NCI-H226 (cell line): ENCODE data around the gene MUC20.
"Not testable (repeated sequence)": the region's sequence is repeated elsewhere in the genome, so short reads cannot be mapped to it uniquely, and the experiment has no call there.

Experiments used
- DNase-seq: peaks from one replicate; pipeline ENCODE4 v3.0.0-alpha.2; 2015

The MUC20 gene

DNA sequence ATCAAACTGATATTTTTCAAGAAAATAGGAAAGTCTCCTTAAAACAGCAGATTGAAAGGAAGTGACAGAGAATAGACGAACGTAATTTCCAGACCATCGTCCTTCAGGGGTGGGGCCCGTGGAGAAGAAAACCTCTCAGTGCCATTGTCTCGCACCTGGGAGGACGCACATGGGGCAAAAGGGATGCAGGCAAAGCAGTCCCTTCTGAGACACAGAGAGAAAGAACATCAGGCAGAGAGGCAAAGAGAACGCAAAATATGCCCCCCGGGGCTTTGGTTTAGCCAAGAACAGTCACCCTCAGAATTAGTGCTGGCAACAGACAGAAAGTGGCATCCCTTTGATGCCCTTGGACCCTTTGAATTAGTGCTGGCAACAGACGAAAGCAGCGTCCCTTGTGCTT lies 37.0 kb downstream of the MUC20 start:
- no peak for DNase-seq

DNA sequence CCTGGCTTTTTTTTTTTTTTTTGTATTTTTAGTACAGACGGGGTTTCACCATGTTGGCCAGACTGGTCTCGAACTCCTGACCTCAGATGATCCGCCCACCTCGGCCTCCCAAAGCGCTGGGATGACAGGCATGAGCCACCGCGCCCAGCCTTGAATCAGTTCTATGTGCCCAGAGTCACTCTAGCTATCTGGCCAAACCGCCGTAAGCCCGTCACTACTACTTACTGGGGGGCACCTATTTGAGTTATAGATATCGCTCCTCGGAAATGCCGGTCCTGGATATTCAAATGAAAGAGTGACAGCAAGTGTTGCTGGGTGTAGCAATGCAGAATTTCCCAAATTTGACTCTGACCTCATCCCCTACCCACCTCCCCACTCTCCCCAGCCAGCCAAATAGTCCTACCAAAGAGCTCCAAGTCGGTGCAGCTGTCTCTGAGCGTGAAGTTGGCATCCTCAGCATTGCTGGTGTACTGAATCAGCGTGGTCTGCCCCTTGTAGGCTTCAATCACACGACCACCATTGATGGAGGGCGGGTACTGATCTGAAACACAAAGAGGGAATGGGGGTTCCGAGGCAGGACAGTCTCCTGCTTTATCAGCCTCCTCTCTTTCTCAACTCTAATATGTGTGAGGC lies 38.1 kb downstream of the MUC20 start:
- no peak for DNase-seq

DNA sequence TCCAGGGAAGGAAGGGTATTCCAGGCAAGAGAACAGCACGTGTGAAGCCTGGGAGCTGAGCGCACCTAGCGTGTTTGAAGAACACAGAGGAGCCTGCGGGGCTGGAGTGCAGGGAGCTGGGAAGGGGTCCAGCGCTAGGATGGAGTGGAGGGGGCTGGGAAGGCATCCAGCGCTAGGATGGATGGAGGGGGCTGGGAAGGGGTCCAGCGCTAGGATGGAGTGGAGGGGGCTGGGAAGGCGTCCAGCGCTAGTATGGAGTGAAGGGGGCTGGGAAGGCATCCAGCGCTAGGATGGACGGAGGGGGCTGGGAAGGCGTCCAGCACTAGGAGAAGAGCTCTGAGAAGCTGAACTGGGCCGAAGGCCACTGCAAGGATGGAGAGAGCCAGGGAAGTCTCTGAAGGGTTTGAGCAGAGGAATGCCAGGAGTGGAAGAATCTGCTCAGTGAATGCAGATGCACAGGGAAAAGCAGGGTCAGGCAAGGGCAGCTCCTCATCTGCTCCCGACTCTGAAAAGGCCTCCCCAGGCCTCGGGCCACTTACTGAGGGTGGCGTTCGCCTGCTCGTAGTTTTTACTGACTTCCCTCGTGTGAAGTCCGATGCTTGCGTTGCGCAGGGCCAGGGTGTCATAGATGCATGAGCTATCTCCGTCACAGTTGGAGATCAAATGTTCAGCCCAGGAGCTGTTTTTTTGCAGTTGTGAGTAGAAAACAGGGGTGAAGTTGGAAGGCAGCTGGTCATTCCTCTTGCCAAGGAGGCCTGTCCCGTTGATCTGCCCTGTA lies 39.8 kb downstream of the MUC20 start:
- DNase-seq, result no peak

DNA sequence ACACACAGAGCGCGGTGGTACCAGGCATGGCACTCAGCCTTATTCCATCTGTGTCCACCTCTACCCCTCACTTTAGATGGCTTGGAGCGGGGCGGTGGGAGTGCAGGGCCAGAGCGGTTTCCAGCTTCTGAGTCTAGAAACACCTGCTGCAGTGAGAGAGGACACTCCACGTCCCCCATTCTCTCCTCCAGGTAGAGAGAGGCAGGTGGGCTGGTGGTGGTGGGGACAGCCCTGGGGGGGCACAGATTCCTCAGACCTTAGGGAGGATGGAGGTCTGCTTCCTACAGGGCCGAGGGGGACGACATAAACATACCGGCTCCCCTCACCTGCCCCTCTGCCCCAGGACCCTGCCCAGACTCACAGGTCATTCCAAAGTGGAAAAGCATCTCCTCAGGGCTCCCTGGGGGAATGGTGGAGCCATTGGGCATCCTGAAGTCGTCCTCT lies 40.4 kb downstream of the MUC20 start:
- no peak for DNase-seq

DNA sequence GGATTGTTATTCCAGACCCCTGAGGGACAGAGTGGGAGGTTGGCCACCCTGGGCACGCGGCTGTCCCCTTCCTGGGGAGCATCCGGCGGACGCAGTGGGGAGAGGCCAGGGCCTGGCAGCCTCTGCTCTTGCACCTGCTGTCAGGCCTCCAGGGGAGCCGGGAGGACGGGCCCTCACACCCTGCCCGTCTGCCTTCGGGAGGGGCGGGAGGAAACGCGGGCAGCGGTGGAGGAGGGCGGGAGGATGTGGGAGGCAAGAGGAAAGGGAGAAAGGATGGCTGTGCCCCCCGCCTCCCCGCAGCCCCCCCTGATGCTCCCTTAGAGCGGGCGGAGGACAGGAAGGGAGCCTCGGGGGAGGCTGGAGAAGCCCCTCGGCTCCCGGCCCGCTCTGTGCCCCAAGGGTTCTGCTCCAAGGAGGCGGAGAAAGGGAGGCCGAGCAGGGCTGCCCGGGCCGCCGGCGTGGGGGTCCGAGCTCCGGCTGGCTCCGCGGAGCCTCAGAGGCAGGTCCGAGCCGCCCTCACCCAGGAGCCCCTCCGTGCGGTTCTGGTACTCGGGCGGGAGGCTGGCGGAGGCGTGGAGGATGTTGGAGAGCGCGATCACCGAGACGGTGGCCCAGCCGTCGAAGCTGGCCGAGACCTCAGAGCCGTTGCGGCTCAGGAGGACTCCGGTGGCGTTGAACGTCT lies 40.9 kb downstream of the MUC20 start:
- no peak for DNase-seq

DNA sequence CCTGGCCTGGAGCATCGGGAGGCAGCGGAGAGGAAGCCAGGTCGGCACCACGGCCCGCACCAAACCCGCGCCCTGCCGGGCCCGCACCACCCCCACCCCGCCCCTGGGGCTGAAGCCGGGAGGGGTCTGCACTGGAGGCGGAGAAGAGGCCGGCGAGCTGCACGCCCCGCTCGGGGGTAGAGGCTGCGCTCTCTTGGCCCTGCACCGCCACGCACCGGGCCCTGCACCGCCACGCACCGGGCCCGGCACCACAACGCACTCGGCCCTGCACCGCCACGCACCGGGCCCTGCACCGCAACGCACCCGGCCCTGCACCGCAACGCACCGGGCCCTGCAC lies 41.4 kb downstream of the MUC20 start:
- DNase-seq, result no peak

DNA sequence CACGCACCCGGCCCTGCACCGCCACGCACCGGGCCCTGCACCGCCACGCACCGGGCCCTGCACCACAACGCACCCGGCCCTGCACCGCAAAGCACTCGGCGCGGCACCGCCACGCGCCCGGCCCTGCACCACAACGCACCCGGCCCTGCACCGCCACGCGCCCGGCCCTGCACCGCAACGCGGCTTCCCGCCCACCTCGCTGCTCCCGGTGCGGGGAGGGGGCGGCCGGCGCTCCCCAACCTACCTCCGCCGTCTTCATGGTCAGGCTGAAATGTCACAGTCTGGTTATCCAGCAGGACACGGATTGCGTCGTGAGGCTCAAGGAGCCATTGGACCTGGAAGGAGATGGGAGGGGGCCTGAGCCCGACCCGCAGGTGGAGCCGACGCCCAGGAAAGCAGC lies 41.8 kb downstream of the MUC20 start:
- no peak for DNase-seq

DNA sequence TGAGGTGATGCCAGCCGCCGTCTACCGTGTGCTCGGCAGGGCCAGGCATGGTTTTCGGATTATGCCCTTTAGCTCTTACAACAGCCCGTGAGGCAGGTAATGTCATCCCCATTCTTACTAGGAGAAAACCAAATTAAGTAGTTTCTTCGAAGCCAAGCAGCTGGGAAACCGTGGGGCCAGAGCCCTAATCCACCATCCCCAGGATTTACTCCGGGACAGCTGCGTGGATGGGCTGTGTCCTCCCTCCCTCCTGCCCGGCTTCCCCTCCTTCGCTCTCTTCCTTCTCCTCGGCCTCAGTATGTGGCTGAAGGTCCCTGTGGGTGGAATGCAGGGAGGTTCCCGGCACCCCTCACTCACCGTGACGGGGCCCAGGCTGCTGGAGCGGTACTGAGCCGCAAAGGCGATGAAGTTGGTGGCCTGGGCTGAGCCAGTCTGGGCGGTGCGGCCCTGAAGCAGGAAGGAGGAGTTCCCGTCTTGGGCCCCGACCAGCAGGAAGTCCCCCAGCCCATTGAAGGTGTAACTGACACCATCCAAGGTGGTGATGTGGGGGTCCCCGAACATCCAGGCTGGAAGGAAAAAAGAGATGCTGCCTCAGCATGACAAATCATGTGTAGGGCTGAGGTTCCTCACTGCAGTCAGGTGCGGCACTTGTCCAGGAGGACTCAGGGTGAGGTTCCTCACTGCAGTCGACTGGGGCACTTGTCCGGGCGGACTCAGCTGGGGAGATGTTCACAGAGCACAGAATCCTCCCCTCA lies 42.5 kb downstream of the MUC20 start:
- DNase-seq, result no peak

DNA sequence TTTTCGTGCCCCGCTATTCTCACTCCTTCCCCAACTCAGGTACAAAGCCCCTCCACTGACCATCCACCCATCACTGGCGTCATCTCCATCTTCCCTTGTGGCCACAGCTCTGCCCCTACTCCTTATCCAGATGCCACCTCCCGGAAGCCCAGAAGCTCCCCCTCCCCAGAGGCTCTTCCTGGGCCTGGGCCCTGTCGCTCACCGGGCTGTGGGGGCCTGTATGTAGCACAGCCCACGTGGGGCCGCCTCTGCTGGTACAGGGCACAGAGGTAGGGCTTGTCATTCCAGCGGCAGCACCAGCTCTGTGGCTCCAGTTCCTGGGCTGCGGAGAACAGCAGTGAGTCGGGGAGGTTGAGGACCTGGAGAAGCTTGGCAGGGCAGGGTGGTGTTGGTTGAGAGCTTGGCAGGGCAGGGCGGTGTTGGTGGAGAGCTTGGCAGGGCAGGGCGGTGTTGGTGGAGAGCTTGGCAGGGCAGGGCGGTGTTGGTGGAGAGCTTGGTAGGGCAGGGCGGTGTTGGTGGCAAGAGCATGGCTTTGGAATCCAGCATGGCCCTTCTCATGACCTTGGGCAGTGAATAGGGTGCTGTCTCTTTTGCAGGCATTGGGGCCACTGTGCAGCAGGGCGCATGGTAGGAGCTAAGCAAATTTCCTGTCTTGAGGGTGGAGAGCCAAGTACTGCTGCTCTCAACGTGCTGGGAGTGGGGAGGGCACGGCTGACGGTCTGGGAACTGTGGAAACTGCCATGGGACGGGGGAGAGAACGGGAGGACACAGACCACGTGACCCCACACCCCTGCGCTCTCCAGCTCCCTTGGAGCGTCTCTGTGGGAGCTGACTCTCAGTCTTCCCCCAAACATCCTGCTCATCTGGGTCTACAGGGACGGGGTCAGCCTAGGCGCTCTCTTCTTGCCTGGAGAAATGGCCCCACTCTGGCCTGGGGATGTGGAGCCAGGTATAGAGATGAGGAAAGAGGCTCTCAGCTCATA lies 43.4 kb downstream of the MUC20 start:
- DNase-seq, result no peak

DNA sequence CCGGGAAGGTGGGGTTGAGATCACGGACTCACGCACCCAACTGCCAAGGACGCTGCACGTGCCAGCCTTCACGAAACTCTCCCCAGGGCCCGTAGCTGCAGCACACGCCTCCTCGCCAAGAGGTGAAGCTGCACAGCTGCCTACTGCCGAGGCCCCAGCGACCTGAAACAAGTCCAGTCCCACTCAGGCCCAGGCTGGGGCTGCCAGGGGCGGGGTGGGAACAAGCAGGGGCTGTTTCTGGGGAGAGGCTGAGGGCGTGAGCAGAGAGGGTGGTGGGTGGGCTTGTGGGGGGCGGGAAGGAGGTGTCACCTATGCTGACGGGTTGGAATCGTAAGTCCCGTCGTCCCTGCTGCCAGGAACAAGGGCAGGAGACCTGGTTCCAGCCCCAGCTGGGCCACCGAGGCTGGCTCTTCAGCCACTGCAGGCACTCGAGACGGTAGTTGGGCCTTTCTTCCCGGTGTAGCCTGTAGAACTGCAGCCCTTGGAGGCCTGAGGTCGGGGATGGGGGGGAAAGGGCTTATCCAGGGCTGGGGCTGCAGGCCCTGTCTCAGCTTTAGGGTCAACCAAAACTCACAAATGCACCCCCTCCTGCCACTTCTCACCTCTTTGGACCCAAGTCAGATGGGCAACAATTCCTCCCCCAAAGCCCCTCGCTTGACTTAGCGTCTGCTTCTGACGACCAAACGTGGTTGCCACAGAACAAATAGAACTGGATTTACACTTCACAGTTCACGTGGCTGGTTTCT lies 44.4 kb downstream of the MUC20 start:
- no peak for DNase-seq

DNA sequence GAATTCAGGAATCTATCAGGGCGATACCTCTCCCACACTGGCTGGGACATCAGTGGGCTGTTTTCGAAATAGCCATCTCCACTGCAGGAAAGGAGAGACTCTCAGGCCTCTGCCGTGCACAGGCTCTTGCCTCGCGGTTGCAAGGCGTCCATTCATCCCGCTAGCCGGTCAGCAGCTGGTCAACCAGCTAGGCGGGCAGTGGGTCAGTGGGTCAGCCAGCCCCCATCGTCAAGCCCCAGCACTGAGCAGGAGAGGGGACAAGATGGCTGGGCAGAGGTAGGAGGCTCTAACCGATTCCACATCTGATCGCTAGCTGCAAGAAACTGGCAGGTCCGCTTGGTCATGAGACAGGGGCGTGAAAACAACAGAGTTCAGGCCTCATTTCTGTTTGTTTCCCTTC lies 45.9 kb downstream of the MUC20 start:
- no peak for DNase-seq

DNA sequence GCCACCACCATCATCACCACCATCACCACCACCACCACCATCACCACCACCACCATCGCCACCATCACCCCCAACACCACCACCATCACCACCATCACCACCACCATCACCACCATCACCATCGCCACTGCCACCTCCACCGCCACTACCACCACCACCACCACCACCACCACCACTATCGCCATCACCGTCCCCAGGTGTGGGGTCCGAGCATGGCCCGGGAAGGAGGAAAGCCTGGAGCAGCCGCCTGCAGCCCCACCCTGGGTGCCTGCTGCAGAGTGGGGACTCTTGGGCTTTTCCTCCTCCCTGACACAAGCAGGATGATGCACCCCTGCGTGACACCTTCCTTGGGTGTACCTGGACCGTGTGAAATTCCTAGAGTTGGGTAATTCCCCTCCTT lies 47.0 kb downstream of the MUC20 start:
- no peak for DNase-seq

DNA sequence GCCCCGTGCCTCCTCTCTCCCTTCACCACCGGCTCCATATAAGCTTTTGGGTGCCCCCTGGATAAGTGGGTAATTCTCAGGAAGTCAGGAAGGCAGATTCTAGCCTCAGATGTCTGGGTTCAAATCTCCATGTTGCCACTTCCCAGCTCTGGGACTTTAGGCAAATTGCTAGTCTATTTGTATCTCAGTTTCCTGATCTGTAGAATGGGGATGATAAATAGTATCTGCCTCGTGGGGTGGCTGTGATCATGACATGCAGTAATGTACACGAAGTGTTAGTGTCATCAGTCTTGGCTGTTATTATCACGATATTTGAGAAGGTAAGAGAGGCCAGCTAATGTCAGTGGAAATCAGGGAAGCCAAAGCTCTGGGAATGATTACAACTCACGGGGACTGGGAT lies 47.6 kb downstream of the MUC20 start:
- DNase-seq, result no peak

DNA sequence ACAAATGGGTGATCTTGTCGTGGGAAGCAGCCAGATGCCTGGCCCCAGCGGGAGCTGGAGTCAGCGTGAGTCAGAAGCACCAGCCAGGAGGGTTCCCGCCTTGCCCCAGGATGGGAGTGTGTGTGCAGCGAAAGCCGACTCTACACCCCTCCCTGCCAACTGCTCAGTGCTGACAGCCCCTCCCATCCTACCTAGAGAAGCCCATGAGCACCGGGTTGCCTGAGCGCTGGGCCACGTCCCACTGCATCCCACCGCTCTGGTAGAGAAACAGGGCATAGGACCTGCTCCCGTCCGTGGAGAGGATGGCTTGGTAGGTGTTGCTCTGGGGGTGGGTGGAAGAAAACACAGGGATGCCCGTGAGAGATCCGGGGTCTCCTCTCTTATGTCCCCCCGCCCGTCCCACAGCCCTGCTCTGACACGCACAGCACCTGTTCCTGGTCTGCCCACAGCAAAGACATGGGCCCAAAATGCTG lies 48.1 kb downstream of the MUC20 start:
- DNase-seq, result no peak

DNA sequence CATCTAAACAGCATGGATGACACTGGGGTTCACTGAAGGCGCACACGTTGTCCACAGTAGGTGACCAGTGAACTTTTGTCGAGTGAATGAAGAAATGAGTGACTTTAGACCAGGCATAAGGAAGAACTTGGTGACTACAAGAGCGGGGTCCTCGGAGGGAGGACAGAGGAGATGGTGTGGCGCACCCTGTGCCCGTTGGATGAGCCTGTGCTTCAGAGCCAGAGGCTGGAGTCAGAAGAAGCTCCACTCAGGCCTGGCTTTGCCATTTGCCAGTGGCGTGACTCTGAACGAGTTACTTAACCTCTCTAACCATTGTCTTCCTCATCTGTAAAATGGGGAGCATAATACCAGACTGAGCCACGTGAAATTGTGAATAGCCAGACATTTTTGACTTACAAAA lies 48.8 kb downstream of the MUC20 start:
- DNase-seq, result no peak

DNA sequence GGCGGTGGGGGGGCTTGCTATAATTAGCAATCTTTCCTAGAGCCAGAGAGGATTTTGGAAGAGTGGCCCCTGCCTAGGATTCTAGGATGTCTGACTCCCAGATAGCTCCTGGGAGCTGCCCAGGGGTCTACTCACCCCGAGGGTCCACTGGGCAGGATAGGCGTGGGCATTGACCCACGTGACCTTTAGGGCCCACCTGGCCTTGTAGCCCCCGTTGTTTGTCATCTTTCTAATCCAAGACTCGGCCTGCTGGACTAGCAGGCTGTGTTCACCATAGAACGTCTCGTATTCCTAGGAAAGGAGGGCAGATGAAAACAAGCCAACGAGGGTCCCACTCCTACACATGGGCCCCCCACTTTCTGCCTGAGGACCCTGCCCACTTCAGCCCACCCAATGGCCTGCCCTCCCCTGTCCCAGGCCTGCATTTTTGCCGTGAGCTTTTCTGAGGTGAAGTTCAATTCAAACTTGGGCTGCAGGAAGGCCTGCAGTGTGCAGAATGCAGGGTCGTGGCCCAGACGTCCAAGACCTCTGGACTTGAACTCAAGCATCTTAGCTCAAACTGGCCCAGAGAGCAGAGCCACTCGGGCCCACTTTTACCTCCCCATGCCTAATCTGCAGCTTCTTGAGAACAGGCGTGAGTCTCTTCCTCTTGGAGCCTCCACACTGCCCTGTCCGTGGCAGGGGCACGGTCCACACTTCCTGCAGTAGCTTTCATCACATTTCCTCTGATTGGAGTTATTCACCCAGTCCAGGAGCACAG lies 49.5 kb downstream of the MUC20 start:
- DNase-seq, result no peak

DNA sequence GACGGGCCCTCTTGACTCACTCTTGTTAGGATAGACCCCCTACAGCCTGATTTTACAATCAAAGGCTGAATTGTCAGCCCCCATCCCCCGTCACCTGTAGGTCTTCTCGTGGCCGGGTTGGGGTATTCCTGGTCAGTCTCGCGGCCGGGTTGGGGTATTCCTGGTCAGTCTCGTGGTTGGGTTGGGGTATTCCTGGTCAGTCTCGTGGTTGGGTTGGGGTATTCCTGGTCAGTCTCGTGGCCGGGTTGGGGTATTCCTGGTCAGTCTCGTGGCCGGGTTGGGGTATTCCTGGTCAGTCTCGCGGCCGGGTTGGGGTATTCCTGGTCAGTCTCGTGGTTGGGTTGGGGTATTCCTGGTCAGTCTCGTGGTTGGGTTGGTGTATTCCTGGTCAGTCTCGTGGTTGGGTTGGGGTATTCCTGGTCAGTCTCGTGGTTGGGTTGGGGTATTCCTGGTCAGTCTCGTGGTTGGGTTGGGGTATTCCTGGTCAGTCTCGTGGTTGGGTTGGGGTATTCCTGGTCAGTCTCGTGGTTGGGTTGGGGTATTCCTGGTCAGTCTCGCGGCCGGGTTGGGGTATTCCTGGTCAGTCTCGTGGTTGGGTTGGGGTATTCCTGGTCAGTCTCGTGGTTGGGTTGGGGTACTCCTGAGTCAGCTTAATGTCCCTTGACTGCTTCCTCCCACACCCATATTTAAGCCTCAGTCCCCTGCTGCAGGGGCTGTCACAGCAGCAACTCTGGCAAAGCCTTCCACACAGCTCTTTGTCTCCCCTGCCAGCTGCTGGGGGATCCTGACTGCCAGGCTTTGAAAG lies 50.3 kb downstream of the MUC20 start:
- DNase-seq, result not testable (repeated sequence)

DNA sequence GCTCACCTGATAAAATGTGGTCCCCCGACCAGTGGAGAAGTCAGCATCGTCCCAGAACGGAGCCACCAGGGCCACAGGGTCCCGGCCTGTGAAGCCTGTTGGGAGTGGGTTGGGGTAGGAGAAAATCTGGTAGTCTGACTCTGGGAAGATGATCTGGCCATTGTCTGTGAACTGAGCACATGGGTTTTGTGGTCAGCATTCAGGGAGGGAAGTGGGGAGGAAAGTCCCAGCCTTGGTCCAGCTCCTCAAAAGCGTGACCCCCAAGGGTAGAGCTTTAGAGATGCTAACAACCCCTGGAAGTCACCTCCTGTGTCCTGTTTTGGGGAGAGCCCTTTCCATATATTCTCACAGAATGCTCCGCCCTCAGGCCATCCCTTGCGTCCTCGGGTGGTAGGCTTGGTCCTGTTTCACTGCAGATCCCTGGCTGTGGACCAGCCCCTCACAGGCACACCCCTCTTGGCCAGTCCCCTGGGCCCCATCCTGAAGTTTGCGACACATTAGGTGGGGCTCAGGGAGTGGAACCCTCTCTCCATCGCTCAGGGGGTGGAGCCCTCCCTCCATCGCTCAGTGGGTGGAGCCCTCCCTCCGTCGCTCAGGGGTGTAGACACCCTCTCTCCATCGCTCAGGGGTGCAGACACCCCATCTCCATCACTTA lies 51.0 kb downstream of the MUC20 start:
- no peak for DNase-seq

DNA sequence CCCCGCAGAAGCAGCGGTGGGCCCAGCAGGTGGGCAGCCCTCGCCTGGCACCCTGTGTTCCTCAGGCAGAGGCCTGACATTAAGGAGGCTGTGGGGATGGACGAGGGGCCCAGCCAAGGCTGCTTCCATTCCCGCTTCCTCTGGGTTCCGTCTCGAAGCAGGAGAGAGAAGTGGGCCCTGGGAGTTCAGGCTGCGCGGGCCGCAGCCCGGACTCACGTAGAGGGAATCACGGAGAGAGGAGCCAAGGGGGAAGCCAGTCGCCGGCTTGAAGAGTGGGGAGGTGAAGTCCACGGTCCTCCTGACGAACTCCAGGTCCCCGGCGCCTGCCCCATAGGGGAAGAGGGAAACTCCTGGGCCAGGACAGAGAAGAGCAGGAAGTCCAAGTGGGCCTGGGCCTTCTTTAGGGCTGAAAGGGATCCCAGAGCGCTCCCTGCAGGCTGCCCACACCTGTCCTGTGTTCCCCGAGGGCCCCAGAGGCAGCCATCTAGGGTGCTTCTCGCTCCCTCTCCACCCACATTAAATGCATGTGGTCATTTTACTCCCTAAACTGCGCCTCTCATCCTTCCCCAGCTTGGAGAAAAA lies 53.3 kb downstream of the MUC20 start:
- DNase-seq, result no peak
